Mucosa of descending colon (tissue), 3 donors: ENCODE data around the gene RPS16. TPM values are rescaled to one million over a fixed set of nuclear protein-coding genes. Genes with fewer than 3 reads are reported as not detected.

Source experiments
- ATAC-seq: fragments of 200-7000 bp; cut with Tn5 transposase; one replicate; pipeline ENCODE4 v1.9.1; 2020; ENCODE audit warnings: mild to moderate bottlenecking, moderate library complexity
- DNase-seq, 3 donors: peaks; one replicate each; pipeline ENCODE4 v3.0.0-alpha.2; 2020
- H3K36me3 ChIP-seq: fragments of 200-600 bp; one replicate; pipeline ENCODE4 v1.8.0; 2021; ENCODE audit warnings: low read depth, mild to moderate bottlenecking
- H3K4me1 ChIP-seq: fragments of 200-600 bp; one replicate; pipeline ENCODE4 v1.8.0; 2021; ENCODE audit warnings: low read depth, mild to moderate bottlenecking
- H3K4me3 ChIP-seq: fragments of 200-600 bp; one replicate; pipeline ENCODE4 v1.8.0; 2021; ENCODE audit warnings: mild to moderate bottlenecking
- H3K9me3 ChIP-seq: fragments of 200-600 bp; one replicate; pipeline ENCODE4 v1.8.0; 2021; ENCODE audit warnings: mild to moderate bottlenecking
- CTCF ChIP-seq: fragments of 200-600 bp; IDR thresholded peaks from one replicate; pipeline ENCODE4 v1.8.0; 2022; ENCODE audit warnings: antibody characterized with exemption, mild to moderate bottlenecking
- intact Hi-C, 2 donors: fragments of 100-400 bp; cut with DNase I in 1 of 2; cut with micrococcal nuclease in 1 of 2; formaldehyde crosslinking; loops; one replicate each; pipeline versions ENCODE4 v1.11.0 to v1.11.1; 2022; cut with DNase I, micrococcal nuclease
- total RNA-seq, 3 donors: library from RNA; stranded (reverse); fragmentation: NEBNext Ultra II Directional in 2 of 3; extraction: Animal tissue kit (Norgen Biotek cat#: 25700) in 2 of 3; gene quantifications; one replicate each; pipeline versions ENCODE4 v1.2.1 to v1.2.4, GENCODE V29; 2021 to 2023
- donor health status: DM: no; HTN: no; CAD: no; lungs with moderate emphysema.
- donor health status: DM: no; HTN: no; CAD: no.
- donor health status: DM: no; HTN: yes; CAD: no.

RPS16 gene
- total RNA-seq, 3 donors from 2014 or later: 1,270 to 1,804 (median 1,507) TPM

GRCh38 chr19:39416152-39417120, 19.3 kb downstream of the RPS16 start:
- intact Hi-C loops: no loop called here
- Histone ChIP-seq H3K4me1 (peaks cover 10% of the 10 kb centered on the region), H3K9me3 (no peaks in the 10 kb centered on the region), H3K4me3 (no peak overlapping the region), H3K36me3 (no peaks in the 10 kb centered on the region)
- no peak for TF ChIP-seq CTCF
- ATAC-seq (no peak), DNase-seq (no peak)

- DNase-seq (no peak), ATAC-seq (no peak)
- H3K4me1 ChIP-seq: peaks cover 20% of the 10 kb centered on the region
- H3K4me3 ChIP-seq: no peak overlapping the region
- TF ChIP-seq CTCF: no peak
- H3K9me3 ChIP-seq: no peaks in the 10 kb centered on the region
- intact Hi-C loops: no loop called here
- no peaks in the 10 kb centered on the region for H3K36me3 ChIP-seq
Measured at GRCh38 chr19:39415111-39416046, 20.4 kb downstream of the RPS16 start.

GRCh38 chr19:39413911-39414608, 21.7 kb downstream of the RPS16 start:
- ATAC-seq: no peak
- H3K4me1 ChIP-seq: peaks cover 23% of the 10 kb centered on the region
- H3K36me3 ChIP-seq: no peaks in the 10 kb centered on the region
- intact Hi-C loops: no loop called here
- peak in 1 of 3 donors; percentile 38 for DNase-seq
- H3K9me3 ChIP-seq: no peaks in the 10 kb centered on the region
- H3K4me3 ChIP-seq: no peak overlapping the region
- TF ChIP-seq CTCF: no peak

GRCh38 chr19:39413272-39413910, 22.4 kb downstream of the RPS16 start:
- H3K4me3 ChIP-seq: peak overlapping the region; percentile 37
- peak; percentile 47 to 82 (median 66) for DNase-seq
- no peaks in the 10 kb centered on the region for H3K36me3 ChIP-seq
- intact Hi-C loops: no loop called here
- TF ChIP-seq CTCF: no peak
- H3K9me3 ChIP-seq: no peaks in the 10 kb centered on the region
- H3K4me1 ChIP-seq: peaks cover 23% of the 10 kb centered on the region
- no peak for ATAC-seq

GRCh38 chr19:39412867-39413271, 22.9 kb downstream of the RPS16 start:
- H3K4me1 ChIP-seq: peaks cover 23% of the 10 kb centered on the region
- no peaks in the 10 kb centered on the region for H3K9me3 ChIP-seq
- H3K4me3 ChIP-seq: peak overlapping the region; percentile 37
- DNase-seq (peak in 1 of 3 donors; percentile 62), ATAC-seq (no peak)
- TF ChIP-seq CTCF: no peak
- no peaks in the 10 kb centered on the region for H3K36me3 ChIP-seq
- intact Hi-C loops: no loop called here
